Measurements from ENCODE around the gene DHRSX.

GRCh38 chrX:2332252-2332651 lies 168.5 kb downstream of the DHRSX start:
- TF ChIP-seq CTCF (IDR thresholded peaks at IDR 0.05) = no peak
- TF ChIP-seq POLR2A (IDR thresholded peaks at IDR 0.05) = no peak

All from upper lobe of left lung (tissue), 4 donors.